ENCODE measurements around the gene KSR1.
A peak's percentile ranks its signal among the peaks of the same experiment; 100 is the strongest.

GRCh38 chr17:27569884-27570577, 113.8 kb downstream of the KSR1 start:
- TF ChIP-seq CTCF (IDR thresholded peaks at IDR 0.05) (peak in 3 of 6 experiments; percentile 2 to 15 (median 11)), POLR2A (IDR thresholded peaks at IDR 0.05) (no peak)

All from Peyer's patch (tissue), 4 donors.